Skeletal muscle cell (primary cell): ENCODE measurements around the gene ACSS2.
"Not testable (repeated sequence)": the region's sequence is repeated elsewhere in the genome, so short reads cannot be mapped to it uniquely, and the experiment has no call there.

Experiments used
- DNase-seq: peaks from one replicate; pipeline ENCODE4 v3.0.0-alpha.2; 2010; ENCODE audit warnings: low read depth
- H3K4me3 ChIP-seq: 2 replicates; pipeline ENCODE4 v1.5.1; 2011; ENCODE audit warnings: low read depth, mild to moderate bottlenecking, control low read depth, low read length, moderate library complexity

Gene ACSS2

GRCh38 chr20:34898129-34898528 is 21.7 kb downstream of the ACSS2 start:
- H3K4me3 ChIP-seq, DNase-seq: not testable (repeated sequence)

- not testable (repeated sequence) for H3K4me3 ChIP-seq, DNase-seq
Observed at GRCh38 chr20:34898731-34899130, 22.3 kb downstream of the ACSS2 start.

- no peak for DNase-seq
Observed at GRCh38 chr20:34904202-34904621, 27.8 kb downstream of the ACSS2 start.

GRCh38 chr20:34907616-34908469 is 31.4 kb downstream of the ACSS2 start:
- peak; percentile 52 for DNase-seq
- no peak overlapping the region for H3K4me3 ChIP-seq

More at GRCh38 chr20:34904202-34904621, 27.8 kb downstream of the ACSS2 start:
- H3K4me3 ChIP-seq, result no peak overlapping the region

GRCh38 chr20:34915131-34915530 is 38.7 kb downstream of the ACSS2 start:
- DNase-seq, result no peak
- H3K4me3 ChIP-seq, result no peak overlapping the region

- no peak for DNase-seq
- no peak overlapping the region for H3K4me3 ChIP-seq
Observed at GRCh38 chr20:34915749-34916455, 39.5 kb downstream of the ACSS2 start.

GRCh38 chr20:34916774-34917354 is 40.5 kb downstream of the ACSS2 start:
- DNase-seq, result no peak
- H3K4me3 ChIP-seq, result no peak overlapping the region

- no peak overlapping the region for H3K4me3 ChIP-seq
- no peak for DNase-seq
Observed at GRCh38 chr20:34920055-34920454, 43.6 kb downstream of the ACSS2 start.

- no peak for DNase-seq
- H3K4me3 ChIP-seq, result no peak overlapping the region
Observed at GRCh38 chr20:34921436-34921835, 45.0 kb downstream of the ACSS2 start.

- no peak overlapping the region for H3K4me3 ChIP-seq
- DNase-seq, result peak; percentile 41
Observed at GRCh38 chr20:34922654-34923381, 46.4 kb downstream of the ACSS2 start.

- DNase-seq, result no peak
- H3K4me3 ChIP-seq, result no peak overlapping the region
Observed at GRCh38 chr20:34923414-34923813, 47.0 kb downstream of the ACSS2 start.

GRCh38 chr20:34925341-34925740 is 48.9 kb downstream of the ACSS2 start:
- no peak for DNase-seq
- H3K4me3 ChIP-seq, result no peak overlapping the region

- DNase-seq, result no peak
- no peak overlapping the region for H3K4me3 ChIP-seq
Observed at GRCh38 chr20:34925981-34926380, 49.6 kb downstream of the ACSS2 start.

- H3K4me3 ChIP-seq, result no peak overlapping the region
- no peak for DNase-seq
Observed at GRCh38 chr20:34926581-34926980, 50.2 kb downstream of the ACSS2 start.

- no peak overlapping the region for H3K4me3 ChIP-seq
- no peak for DNase-seq
Observed at GRCh38 chr20:34927736-34928135, 51.3 kb downstream of the ACSS2 start.

- no peak overlapping the region for H3K4me3 ChIP-seq
- no peak for DNase-seq
Observed at GRCh38 chr20:34928411-34928810, 52.0 kb downstream of the ACSS2 start.

GRCh38 chr20:34931771-34932170 is 55.4 kb downstream of the ACSS2 start:
- no peak for DNase-seq
- no peak overlapping the region for H3K4me3 ChIP-seq

GRCh38 chr20:34938466-34939163 is 62.2 kb downstream of the ACSS2 start:
- DNase-seq, result no peak
- H3K4me3 ChIP-seq, result no peak overlapping the region

GRCh38 chr20:34940081-34940481 is 63.7 kb downstream of the ACSS2 start:
- DNase-seq, result no peak
- H3K4me3 ChIP-seq, result no peak overlapping the region
